ENCODE data around the gene TRIM45. TPM values are rescaled to one million over a fixed set of nuclear protein-coding genes. Genes with fewer than 3 reads are reported as not detected.

TRIM45 gene
- total RNA-seq, 2 experiments from 2014 or later: not detected

DNA sequence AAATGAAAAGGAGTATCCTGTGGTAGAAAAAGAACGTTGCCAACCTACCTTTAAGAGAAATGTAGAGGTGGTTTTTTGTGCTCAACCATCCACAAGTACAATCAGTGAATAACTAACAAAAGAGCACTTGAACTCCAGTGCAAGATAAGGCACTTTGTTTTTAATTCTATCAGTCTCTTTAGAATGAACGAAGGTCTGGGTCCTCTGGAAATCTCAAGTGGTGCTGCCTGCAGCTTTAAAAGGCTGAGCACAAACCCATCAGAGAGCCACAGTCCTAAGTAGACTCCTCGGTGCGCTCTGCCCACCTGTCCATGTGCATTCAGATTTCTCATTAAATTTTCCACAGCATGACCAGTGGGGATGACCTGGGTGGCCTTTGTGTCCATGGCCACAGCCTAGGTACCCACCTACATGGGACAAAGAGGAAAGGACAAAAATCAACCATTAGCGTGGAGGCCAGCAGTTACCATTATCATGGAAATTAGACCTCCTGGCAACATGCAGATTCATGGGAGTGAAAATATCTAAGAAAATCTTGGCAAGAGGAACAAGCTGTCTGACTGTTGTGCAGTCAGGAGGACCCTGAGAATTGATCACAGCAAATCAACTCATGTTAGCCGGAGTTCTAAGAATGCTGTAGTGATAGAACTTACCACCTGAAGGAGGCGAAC is 9.4 kb downstream of the TRIM45 start:
- H3K79me2 ChIP-seq (ENCODE audit: insufficient read depth, low read depth, low read length): no peaks in the 10 kb centered on the region

DNA sequence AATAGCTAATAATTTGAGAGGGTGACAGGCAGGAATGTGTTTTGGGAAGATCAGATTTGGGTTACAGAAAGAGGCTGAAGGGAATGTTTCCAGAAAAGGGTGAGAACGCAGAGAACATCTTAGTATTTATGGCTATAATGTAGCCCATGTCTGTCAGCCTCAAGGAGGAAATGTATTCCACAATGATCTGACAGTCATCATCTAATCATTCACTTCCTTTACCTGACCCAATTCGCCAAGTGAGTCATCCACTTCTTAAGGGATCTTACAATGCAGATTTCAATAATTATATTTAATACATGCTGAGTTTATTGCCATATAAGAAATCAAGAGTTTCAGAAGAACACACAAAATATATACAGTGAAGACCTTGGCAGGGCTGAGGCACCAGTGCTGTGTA is 10.8 kb downstream of the TRIM45 start:
- BruUV-seq (replicated peaks): no TSS peak
- intact Hi-C loops (cut with micrococcal nuclease; ENCODE audit: unreplicated experiment): no loop called here
- H3K4me1 ChIP-seq (ENCODE audit: insufficient read depth, low read length, poor library complexity, severe bottlenecking): no peaks in the 10 kb centered on the region
- TF ChIP-seq CTCF (conservative IDR thresholded peaks at IDR 0.05; ENCODE audit: low read length): no peak
- no peak for TF ChIP-seq EZH2phosphoT487 (IDR thresholded peaks at IDR 0.05; ENCODE audit: borderline replicate concordance, low read depth, low read length)
- no peak overlapping the region for H3K4me2 ChIP-seq (ENCODE audit: low read length)
- H3K9me3 ChIP-seq (ENCODE audit: low read length): no peaks in the 10 kb centered on the region
- H3K9me2 ChIP-seq (ENCODE audit: insufficient read depth, low read length): no peaks in the 10 kb centered on the region
- no peak overlapping the region for H2AFZ ChIP-seq (ENCODE audit: low read length)
- ChIA-PET POLR2A (interaction anchor here (1.4 kb wide), 1 partner anchor 20 kb away, joined by 5 read pairs; no protein-coding TSS in a partner anchor), CTCF (ENCODE audit: unreplicated experiment) (no interaction called here)
- H4K20me1 ChIP-seq (ENCODE audit: insufficient read depth, low read length): no peaks in the 10 kb centered on the region; the same call in 1 of the 2 replicates
- no peak overlapping the region for H3K4me3 ChIP-seq (ENCODE audit: low read depth, low read length, poor library complexity, severe bottlenecking)
- H3K36me3 ChIP-seq (ENCODE audit: insufficient read depth, low read length): peaks cover 15% of the 10 kb centered on the region
- DNase-seq (ENCODE audit: low spot score): no peak
- H3K27ac ChIP-seq (ENCODE audit: low read depth, low read length, poor library complexity, severe bottlenecking): no peak overlapping the region
- no peaks in the 10 kb centered on the region for H3K79me2 ChIP-seq (ENCODE audit: insufficient read depth, low read depth, low read length)

More for the DNA sequence above, 9.4 kb downstream of the TRIM45 start:
- Histone ChIP-seq H3K9me2 (ENCODE audit: insufficient read depth, low read length) (no peaks in the 10 kb centered on the region), H4K20me1 (ENCODE audit: insufficient read depth, low read length) (no peaks in the 10 kb centered on the region; the same call in 1 of the 2 replicates), H3K9me3 (ENCODE audit: low read length) (no peaks in the 10 kb centered on the region), H2AFZ (ENCODE audit: low read length) (no peak overlapping the region), H3K4me3 (ENCODE audit: low read depth, low read length, poor library complexity, severe bottlenecking) (no peak overlapping the region), H3K27ac (ENCODE audit: low read depth, low read length, poor library complexity, severe bottlenecking) (no peak overlapping the region), H3K36me3 (ENCODE audit: insufficient read depth, low read length) (peaks cover 5% of the 10 kb centered on the region), H3K4me2 (ENCODE audit: low read length) (no peak overlapping the region), H3K4me1 (ENCODE audit: insufficient read depth, low read length, poor library complexity, severe bottlenecking) (no peaks in the 10 kb centered on the region)
- ChIA-PET POLR2A (no interaction called here), CTCF (ENCODE audit: unreplicated experiment) (no interaction called here)
- intact Hi-C loops (cut with micrococcal nuclease; ENCODE audit: unreplicated experiment): no loop called here
- no TSS peak for BruUV-seq (replicated peaks)
- DNase-seq (ENCODE audit: low spot score): no peak
- TF ChIP-seq EZH2phosphoT487 (IDR thresholded peaks at IDR 0.05; ENCODE audit: borderline replicate concordance, low read depth, low read length) (no peak), CTCF (conservative IDR thresholded peaks at IDR 0.05; ENCODE audit: low read length) (no peak)

DNA sequence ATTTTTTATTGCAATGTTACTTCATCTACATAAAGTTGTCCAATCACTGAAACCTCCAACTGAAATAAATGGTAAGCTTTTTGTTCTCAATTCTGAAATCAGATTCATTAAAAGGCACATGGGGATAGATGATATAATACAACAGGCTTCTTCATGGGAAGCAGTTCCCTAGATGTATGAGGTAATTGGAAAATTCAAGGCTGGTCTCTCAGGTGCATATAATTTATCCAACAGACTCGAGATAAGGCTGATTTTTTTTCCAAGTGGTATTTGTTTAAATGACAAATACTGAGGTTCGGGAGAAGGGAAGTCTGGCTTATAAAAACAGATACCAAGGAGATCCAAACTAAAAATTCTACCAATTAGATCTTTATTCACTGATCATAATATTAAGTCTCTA is 14.2 kb downstream of the TRIM45 start:
- TF ChIP-seq CTCF (conservative IDR thresholded peaks at IDR 0.05; ENCODE audit: low read length): no peak
- TF ChIP-seq EZH2phosphoT487 (IDR thresholded peaks at IDR 0.05; ENCODE audit: borderline replicate concordance, low read depth, low read length): no peak
- Histone ChIP-seq H2AFZ (ENCODE audit: low read length) (no peak overlapping the region), H3K79me2 (ENCODE audit: insufficient read depth, low read depth, low read length) (no peaks in the 10 kb centered on the region), H4K20me1 (ENCODE audit: insufficient read depth, low read length) (no peaks in the 10 kb centered on the region), H3K4me2 (ENCODE audit: low read length) (no peak overlapping the region), H3K9me2 (ENCODE audit: insufficient read depth, low read length) (no peaks in the 10 kb centered on the region), H3K4me1 (ENCODE audit: insufficient read depth, low read length, poor library complexity, severe bottlenecking) (no peaks in the 10 kb centered on the region), H3K36me3 (ENCODE audit: insufficient read depth, low read length) (peaks cover 46% of the 10 kb centered on the region), H3K9me3 (ENCODE audit: low read length) (no peaks in the 10 kb centered on the region), H3K27ac (ENCODE audit: low read depth, low read length, poor library complexity, severe bottlenecking) (no peak overlapping the region), H3K4me3 (ENCODE audit: low read depth, low read length, poor library complexity, severe bottlenecking) (no peak overlapping the region)
- ChIA-PET POLR2A (no interaction called here), CTCF (ENCODE audit: unreplicated experiment) (no interaction called here)
- intact Hi-C loops (cut with micrococcal nuclease; ENCODE audit: unreplicated experiment): no loop called here
- DNase-seq (ENCODE audit: low spot score): no peak
- BruUV-seq (replicated peaks): no TSS peak

Data from OCI-LY7 (cell line).